Activated CD8-positive, alpha-beta T cell treated with anti-CD3 and anti-CD28 coated beads for 36 hours (primary cell): ENCODE data around the gene UNC13B. TPM values are rescaled to one million over a fixed set of nuclear protein-coding genes. Genes with fewer than 3 reads are reported as not detected.

Experiments
- ATAC-seq: fragments of 200-7000 bp; cut with Tn5 transposase; one replicate; pipeline ENCODE4 v1.10.0; 2021; ENCODE audit warnings: mild to moderate bottlenecking, moderate library complexity
- CTCF ChIA-PET: fragments of 350-600 bp; sonication (Branson Sonifier 250); formaldehyde crosslinking; loops from one replicate; lab custom pipeline; 2021; ENCODE audit warnings: antibody characterized with exemption; lab: Charles Lee
- POLR2A ChIA-PET: fragments of 350-600 bp; sonication (Branson Sonifier 250); formaldehyde crosslinking; loops from one replicate; lab custom pipeline; 2021; ENCODE audit warnings: antibody characterized with exemption; lab: Charles Lee
- DNase-seq: peaks from one replicate; pipeline ENCODE4 v3.0.0-alpha.2; 2020
- H3K27ac Mint-ChIP-seq: one replicate; pipeline ENCODE4 v1.8.0; 2021; ENCODE audit warnings: mild to moderate bottlenecking, mixed read lengths
- H3K27me3 Mint-ChIP-seq: one replicate; pipeline ENCODE4 v1.8.0; 2021; ENCODE audit warnings: mixed read lengths
- H3K36me3 Mint-ChIP-seq: one replicate; pipeline ENCODE4 v1.8.0; 2021; ENCODE audit warnings: low read depth, mixed read lengths
- H3K4me1 Mint-ChIP-seq: one replicate; pipeline ENCODE4 v1.8.0; 2021; ENCODE audit warnings: low read depth, mixed read lengths
- H3K4me3 Mint-ChIP-seq: one replicate; pipeline ENCODE4 v1.8.0; 2021; ENCODE audit warnings: mild to moderate bottlenecking, moderate library complexity, mixed read lengths
- H3K9me3 Mint-ChIP-seq: one replicate; pipeline ENCODE4 v1.8.0; 2021; ENCODE audit warnings: mixed read lengths
- CTCF ChIP-seq: fragments of 200-600 bp; IDR thresholded peaks from one replicate; pipeline ENCODE4 v1.8.0; 2022; ENCODE audit warnings: antibody characterized with exemption, mild to moderate bottlenecking
- intact Hi-C: fragments of 100-400 bp; cut with micrococcal nuclease; formaldehyde crosslinking; loops from one replicate; pipeline ENCODE4 v1.10.0; 2022
- total RNA-seq, 2 experiments: library from RNA; stranded (reverse); gene quantifications; one replicate each; pipeline ENCODE4 v1.2.3, GENCODE V29; 2021

The UNC13B gene
- total RNA-seq, 2 experiments from 2014 or later = 1.3 to 1.9 TPM

- H3K9me3 Mint-ChIP-seq = no peaks in the 10 kb centered on the region
- H3K27ac Mint-ChIP-seq = no peak overlapping the region
- H3K36me3 Mint-ChIP-seq = no peaks in the 10 kb centered on the region
- no peak for TF ChIP-seq CTCF
- POLR2A ChIA-PET = no interaction called here
- H3K27me3 Mint-ChIP-seq = peaks cover 10% of the 10 kb centered on the region
- CTCF ChIA-PET = interaction anchor here (1.6 to 2.4 kb wide), 2 partner anchors 10 to 14 kb away, joined by 6 read pairs; no protein-coding TSS in a partner anchor
- no peak for DNase-seq
- no peak for ATAC-seq
- no peak overlapping the region for H3K4me3 Mint-ChIP-seq
- H3K4me1 Mint-ChIP-seq = peaks cover 27% of the 10 kb centered on the region
- intact Hi-C loops = no loop called here
Observed at GRCh38 chr9:35272989-35273388, 111.2 kb downstream of the UNC13B start.

GRCh38 chr9:35273591-35273990 lies 111.8 kb downstream of the UNC13B start:
- H3K36me3 Mint-ChIP-seq = no peaks in the 10 kb centered on the region
- peak; percentile 41 for ATAC-seq

DNA sequence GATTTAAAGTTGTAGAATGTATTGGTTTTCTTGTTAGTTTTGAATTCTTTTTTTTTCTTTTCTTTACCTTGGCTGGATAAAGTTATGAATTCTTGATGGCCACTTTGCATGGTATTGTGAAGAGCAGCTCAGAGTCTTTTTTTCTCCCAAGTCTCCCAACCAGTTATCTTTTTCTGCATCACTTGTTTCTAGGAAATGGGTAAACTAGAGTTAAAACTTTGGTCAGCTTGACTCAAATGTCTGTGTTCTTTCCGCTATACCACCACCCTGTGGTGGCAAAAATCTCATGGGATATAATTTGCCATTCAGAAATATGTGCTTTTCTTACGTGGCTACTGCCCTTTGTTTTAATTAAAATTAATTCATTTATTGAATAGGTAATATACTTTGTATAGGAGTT lies 113.2 kb downstream of the UNC13B start:
- no peaks in the 10 kb centered on the region for H3K36me3 Mint-ChIP-seq
- no peak for TF ChIP-seq CTCF
- H3K4me3 Mint-ChIP-seq = no peak overlapping the region
- intact Hi-C loops = no loop called here
- ATAC-seq (no peak), DNase-seq (no peak)
- ChIA-PET CTCF (interaction anchor here (3.1 kb wide), 1 partner anchor 16 kb away, joined by 14 read pairs; no protein-coding TSS in a partner anchor), POLR2A (interaction anchor here (1.2 kb wide), 1 partner anchor 161 kb away, joined by 3 read pairs; no protein-coding TSS in a partner anchor)
- H3K9me3 Mint-ChIP-seq = no peaks in the 10 kb centered on the region
- no peak overlapping the region for H3K27ac Mint-ChIP-seq
- H3K27me3 Mint-ChIP-seq = peaks cover 1% of the 10 kb centered on the region
- peaks cover 27% of the 10 kb centered on the region for H3K4me1 Mint-ChIP-seq

More at GRCh38 chr9:35273591-35273990, 111.8 kb downstream of the UNC13B start:
- Mint-ChIP-seq H3K27ac (no peak overlapping the region), H3K4me3 (no peak overlapping the region), H3K9me3 (no peaks in the 10 kb centered on the region), H3K27me3 (peaks cover 6% of the 10 kb centered on the region), H3K4me1 (peaks cover 27% of the 10 kb centered on the region)
- ChIA-PET POLR2A (interaction anchor here (0.6 to 1.2 kb wide), 2 partner anchors 222 to 241 kb away, joined by 3 read pairs; no protein-coding TSS in a partner anchor), CTCF (interaction anchor here (1.6 to 3.1 kb wide), 2 partner anchors 10 to 15 kb away, joined by 6 to 14 read pairs; no protein-coding TSS in a partner anchor)
- intact Hi-C loops = no loop called here
- no peak for TF ChIP-seq CTCF
- peak; percentile 20 for DNase-seq

DNA sequence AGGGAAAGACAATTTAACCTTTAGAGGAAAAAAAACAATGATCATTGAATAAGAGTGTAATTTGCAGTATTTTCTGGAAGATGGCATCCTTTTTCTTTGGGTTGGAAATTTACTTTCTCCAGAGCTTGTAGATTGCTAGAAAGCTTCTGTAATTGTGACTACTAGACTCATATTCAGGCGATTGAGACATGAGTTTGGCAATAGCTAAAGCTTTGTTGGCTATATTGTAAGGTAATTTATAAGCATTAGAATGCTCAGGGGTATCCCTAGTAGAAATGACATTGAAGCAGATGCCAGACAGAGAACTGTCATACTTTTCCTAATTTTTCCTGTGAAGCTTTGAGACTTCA lies 115.3 kb downstream of the UNC13B start:
- no peaks in the 10 kb centered on the region for H3K9me3 Mint-ChIP-seq
- H3K4me3 Mint-ChIP-seq = no peak overlapping the region
- ATAC-seq (no peak), DNase-seq (no peak)
- no peak overlapping the region for H3K27ac Mint-ChIP-seq
- no peak for TF ChIP-seq CTCF
- H3K36me3 Mint-ChIP-seq = no peaks in the 10 kb centered on the region
- peaks cover 27% of the 10 kb centered on the region for H3K4me1 Mint-ChIP-seq
- ChIA-PET CTCF (interaction anchor here (0.6 to 0.8 kb wide), 3 partner anchors 12 to 181 kb away, joined by 3 read pairs; partner anchors contain the start of gene PIGO), POLR2A (no interaction called here)
- H3K27me3 Mint-ChIP-seq = peaks cover 3% of the 10 kb centered on the region
- intact Hi-C loops = no loop called here

DNA sequence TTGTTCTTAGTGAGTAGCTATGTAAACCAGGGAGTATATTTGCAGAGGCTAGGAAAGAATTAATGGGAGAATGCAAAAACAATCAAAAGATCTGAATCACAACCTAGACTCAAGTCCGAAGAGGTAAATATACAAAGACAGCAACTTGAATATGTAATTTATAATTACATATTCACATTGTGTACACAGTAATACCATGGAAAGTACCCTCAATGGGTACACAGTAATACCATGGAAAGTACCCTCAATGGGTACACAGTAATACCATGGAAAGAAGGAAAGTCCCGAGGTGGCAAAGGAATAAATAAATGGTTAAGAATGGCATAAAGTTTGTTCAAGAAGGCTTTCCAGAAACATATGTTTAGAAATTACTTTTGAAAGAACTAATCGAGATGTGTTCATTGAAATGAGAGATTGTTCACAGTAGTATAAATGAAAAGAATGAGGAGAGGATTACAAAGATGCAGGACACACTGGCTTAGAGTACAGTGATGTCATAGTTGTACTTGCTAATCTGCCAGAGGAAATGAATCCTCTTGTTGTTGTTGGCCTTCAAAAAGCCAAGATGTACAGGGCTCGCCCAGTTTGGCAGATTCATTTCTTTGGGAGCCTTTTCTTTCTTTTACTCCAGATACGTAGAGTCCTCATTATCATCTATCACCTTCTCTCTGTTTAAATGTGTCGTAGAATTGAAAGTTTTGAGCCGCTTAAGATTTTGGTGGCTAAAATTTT lies 116.0 kb downstream of the UNC13B start:
- Mint-ChIP-seq H3K9me3 (no peaks in the 10 kb centered on the region), H3K4me3 (no peak overlapping the region), H3K27ac (no peak overlapping the region), H3K36me3 (no peaks in the 10 kb centered on the region), H3K27me3 (peaks cover 3% of the 10 kb centered on the region), H3K4me1 (peaks cover 27% of the 10 kb centered on the region)
- no peak for DNase-seq
- POLR2A ChIA-PET = no interaction called here
- intact Hi-C loops = no loop called here
- ATAC-seq = no peak
- TF ChIP-seq CTCF = no peak
- CTCF ChIA-PET = interaction anchor here (0.6 to 0.8 kb wide), 3 partner anchors 12 to 181 kb away, joined by 3 read pairs; partner anchors contain the start of gene PIGO
